Right lobe of liver (tissue), 4 donors: ENCODE measurements around the gene PDE1C.

Source experiments
- CTCF ChIP-seq, 4 donors: fragments of 200-600 bp in 3 of 4; fragments of 450-650 bp in 1 of 4; IDR thresholded peaks; one replicate each; pipeline versions ENCODE4 v1.5.1 to v1.8.0; 2016 to 2022; ENCODE audit warnings: antibody characterized with exemption in 4 of 4, mild to moderate bottlenecking in 2 of 4
- POLR2A ChIP-seq: fragments of 450-650 bp; IDR thresholded peaks from one replicate; pipeline ENCODE4 v1.6.1; 2017; ENCODE audit warnings: antibody characterized with exemption, mild to moderate bottlenecking
- donor health status: DM: no; HTN: no; CAD: no.
- donor health status: DM: no; HTN: no; CAD: no.
- donor health status: DM: no; HTN: yes; CAD: no.

GRCh38 chr7:32059289-32060011 lies 10.8 kb downstream of the PDE1C start:
- no peak for TF ChIP-seq POLR2A
- no peak for TF ChIP-seq CTCF (IDR thresholded peaks at IDR 0.05)
